SK-N-MC (cell line): ENCODE results near the gene C12orf43.

Source experiments
- EZH2 ChIP-seq: fragments of 200-600 bp; sonication (generic); IDR thresholded peaks from one replicate; pipeline ENCODE4 v1.6.1; 2017; ENCODE audit warnings: antibody characterized with exemption
- FOXP2 ChIP-seq: optimal IDR thresholded peaks from 2 replicates; pipeline ENCODE3; 2011; ENCODE audit warnings: mild to moderate bottlenecking, moderate library complexity; ENCODE audit not compliant: insufficient read depth; ENCODE audit errors: extremely low read length, control extremely low read depth
- POLR2AphosphoS5 ChIP-seq: IDR thresholded peaks from 2 replicates; pipeline ENCODE4 v1.6.1; 2012; ENCODE audit warnings: mild to moderate bottlenecking, low read depth, low read length, borderline replicate concordance

GRCh38 chr12:121062391-121063045 is 46.2 kb upstream of the C12orf43 start:
- TF ChIP-seq POLR2AphosphoS5, result no peak
- no peak for TF ChIP-seq EZH2
- TF ChIP-seq FOXP2, result no peak
